Measurements from ENCODE around the gene GNAT2. TPM values are rescaled to one million over a fixed set of nuclear protein-coding genes. Genes with fewer than 3 reads are reported as not detected.

The GNAT2 gene
- total and polyA plus RNA-seq, 9 donors: 0.13 TPM; not detected in 8

DNA sequence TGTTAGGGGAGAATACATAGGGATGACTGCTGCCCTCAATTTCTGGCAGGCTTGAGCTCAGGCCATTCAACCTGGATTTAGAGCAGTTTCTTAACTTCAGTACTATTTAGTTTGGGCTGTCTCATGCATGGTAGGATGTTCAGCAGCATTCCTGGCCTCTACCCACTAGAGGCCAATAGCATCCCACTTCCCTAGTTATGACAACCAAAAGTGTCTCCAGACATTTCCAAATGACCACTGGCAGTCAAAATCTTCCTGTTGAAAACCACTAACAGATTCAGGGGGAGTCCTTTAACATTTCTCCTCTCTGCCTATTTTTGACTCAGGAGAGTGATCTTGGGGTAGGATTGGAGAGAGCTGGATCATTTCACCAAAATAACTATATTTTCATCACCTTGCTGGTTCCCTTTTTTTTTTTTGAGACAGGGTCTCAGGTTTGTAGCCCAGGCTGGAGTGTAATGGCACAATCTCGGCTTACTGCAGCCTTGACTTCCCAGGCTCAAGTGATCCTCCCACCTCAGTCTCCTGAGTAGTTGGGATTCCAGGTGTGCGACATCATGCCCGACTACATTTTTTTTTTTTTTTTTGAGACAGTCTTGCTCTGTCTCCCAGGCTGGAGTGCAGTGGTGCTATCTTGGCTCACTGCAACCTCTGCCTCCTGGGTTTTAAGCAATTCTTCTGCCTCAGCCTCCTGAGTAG is 8.7 kb downstream of the GNAT2 start:
- Histone ChIP-seq H3K36me3 (ENCODE audit: control insufficient read depth, insufficient read depth, low read length) (no peaks in the 10 kb centered on the region), H3K27ac (ENCODE audit: low read length) (no peak overlapping the region), H3K4me1 (ENCODE audit: control insufficient read depth, insufficient read depth, low read length) (no peaks in the 10 kb centered on the region), H3K4me3 (ENCODE audit: low read length) (no peak overlapping the region), H3K27me3 (ENCODE audit: control insufficient read depth, insufficient read depth, low read length) (no peaks in the 10 kb centered on the region), H3K9me3 (replicated peaks; ENCODE audit: control insufficient read depth, low read depth, low read length) (no peaks in the 10 kb centered on the region)
- no peak for DNase-seq
- 69% methylated on average over 2 of the region's 3 CpGs for WGBS (ENCODE audit: insufficient coverage)

DNA sequence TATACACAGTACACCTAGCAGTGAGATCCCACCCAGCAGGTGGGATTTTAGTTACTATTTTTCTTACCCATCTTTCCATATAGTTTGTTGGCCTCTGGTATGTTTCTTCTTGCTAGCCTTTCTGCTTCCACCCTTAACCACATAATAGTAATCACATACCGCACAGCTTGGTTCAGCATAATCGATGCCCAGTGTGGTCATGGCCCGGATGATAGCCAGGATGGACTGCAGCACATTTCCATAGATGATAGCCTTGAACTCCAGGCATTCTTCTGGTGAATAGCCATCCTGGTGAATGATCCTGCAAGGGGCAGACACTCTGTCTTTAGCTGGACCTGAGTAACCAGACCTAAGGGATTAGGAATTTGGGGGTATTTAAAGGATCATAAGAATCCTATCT is 9.5 kb downstream of the GNAT2 start:
- no peak for DNase-seq
- WGBS (ENCODE audit: insufficient coverage): 92% methylated on average over 3 of the region's 3 CpGs
- no peaks in the 10 kb centered on the region for H3K36me3 ChIP-seq (ENCODE audit: control insufficient read depth, insufficient read depth, low read length)
- no peak overlapping the region for H3K27ac ChIP-seq (ENCODE audit: low read length)
- H3K9me3 ChIP-seq (replicated peaks; ENCODE audit: control insufficient read depth, low read depth, low read length): no peaks in the 10 kb centered on the region
- no peaks in the 10 kb centered on the region for H3K4me1 ChIP-seq (ENCODE audit: control insufficient read depth, insufficient read depth, low read length)
- no peak overlapping the region for H3K4me3 ChIP-seq (ENCODE audit: low read length)
- no peaks in the 10 kb centered on the region for H3K27me3 ChIP-seq (ENCODE audit: control insufficient read depth, insufficient read depth, low read length)

DNA sequence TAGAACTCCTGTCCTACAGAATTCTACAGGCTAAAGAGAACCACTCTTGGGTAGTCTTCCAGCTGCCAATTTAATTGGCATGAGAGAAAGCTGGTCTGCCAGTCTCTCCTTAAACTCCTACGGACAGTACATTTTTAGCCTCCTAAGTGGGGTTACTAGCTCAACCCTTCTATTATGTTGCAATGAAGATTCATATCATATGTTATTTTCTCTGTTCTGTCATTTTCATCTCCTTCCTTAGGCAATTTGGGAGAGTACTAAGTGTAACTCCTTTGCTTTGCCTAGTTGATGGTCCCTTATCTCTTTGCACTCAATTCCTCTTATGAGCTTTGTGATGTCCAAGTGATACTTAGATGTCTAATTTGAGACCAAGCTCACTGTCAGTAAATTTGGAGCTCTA is 14.0 kb downstream of the GNAT2 start:
- H3K36me3 ChIP-seq (ENCODE audit: control insufficient read depth, insufficient read depth, low read length): no peaks in the 10 kb centered on the region
- H3K9me3 ChIP-seq (replicated peaks; ENCODE audit: control insufficient read depth, low read depth, low read length): no peaks in the 10 kb centered on the region
- DNase-seq: no peak
- H3K27me3 ChIP-seq (ENCODE audit: control insufficient read depth, insufficient read depth, low read length): no peaks in the 10 kb centered on the region
- no peak overlapping the region for H3K4me3 ChIP-seq (ENCODE audit: low read length)
- no peaks in the 10 kb centered on the region for H3K4me1 ChIP-seq (ENCODE audit: control insufficient read depth, insufficient read depth, low read length)
- no peak overlapping the region for H3K27ac ChIP-seq (ENCODE audit: low read length)
- no CpG with 5 or more reads among the region's 1 CpG for WGBS (ENCODE audit: insufficient coverage)

DNA sequence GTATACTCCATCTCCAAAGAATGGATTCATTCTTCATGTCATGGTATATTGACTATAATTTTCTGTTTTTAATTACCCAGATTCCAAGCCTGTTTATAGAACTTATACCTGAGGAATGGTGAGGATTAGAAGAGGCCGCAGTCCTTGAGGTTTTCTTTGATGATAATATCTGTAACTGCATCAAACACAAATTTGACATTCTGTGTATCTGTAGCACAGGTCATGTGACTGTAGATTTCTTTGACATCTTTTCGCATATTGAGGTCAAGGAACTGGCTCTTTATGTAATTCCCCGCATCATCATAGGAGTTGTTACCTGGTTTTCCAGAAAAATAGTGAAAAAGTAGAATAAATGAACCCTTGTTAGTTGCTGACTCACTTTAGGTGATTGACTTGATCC is 16.2 kb downstream of the GNAT2 start:
- Histone ChIP-seq H3K4me1 (ENCODE audit: control insufficient read depth, insufficient read depth, low read length) (no peaks in the 10 kb centered on the region), H3K9me3 (replicated peaks; ENCODE audit: control insufficient read depth, low read depth, low read length) (no peaks in the 10 kb centered on the region), H3K4me3 (ENCODE audit: low read length) (no peak overlapping the region), H3K27ac (ENCODE audit: low read length) (no peak overlapping the region), H3K27me3 (ENCODE audit: control insufficient read depth, insufficient read depth, low read length) (no peaks in the 10 kb centered on the region), H3K36me3 (ENCODE audit: control insufficient read depth, insufficient read depth, low read length) (peaks cover 4% of the 10 kb centered on the region)
- no CpG with 5 or more reads among the region's 3 CpGs for WGBS (ENCODE audit: insufficient coverage)
- DNase-seq: no peak

DNA sequence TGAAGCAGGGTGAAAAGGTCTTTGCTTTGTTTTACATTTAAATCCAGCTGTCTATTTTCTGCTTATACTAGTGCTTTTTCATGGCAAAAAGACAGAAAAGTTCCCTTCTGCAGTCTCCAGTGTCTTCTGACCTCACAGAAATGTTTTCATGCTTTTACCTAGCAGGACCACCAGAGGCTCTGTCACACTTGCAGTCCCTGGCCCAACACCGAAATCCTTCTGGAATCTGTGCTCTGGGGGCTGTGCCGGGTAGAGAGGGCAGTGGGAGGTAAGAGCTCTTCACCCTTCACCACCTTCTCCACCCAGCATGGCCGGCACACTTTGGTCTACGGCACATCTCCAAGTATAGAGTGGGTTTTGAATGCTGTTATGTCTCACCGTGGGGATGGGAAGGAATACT is 20.8 kb downstream of the GNAT2 start:
- DNase-seq: no peak

DNA sequence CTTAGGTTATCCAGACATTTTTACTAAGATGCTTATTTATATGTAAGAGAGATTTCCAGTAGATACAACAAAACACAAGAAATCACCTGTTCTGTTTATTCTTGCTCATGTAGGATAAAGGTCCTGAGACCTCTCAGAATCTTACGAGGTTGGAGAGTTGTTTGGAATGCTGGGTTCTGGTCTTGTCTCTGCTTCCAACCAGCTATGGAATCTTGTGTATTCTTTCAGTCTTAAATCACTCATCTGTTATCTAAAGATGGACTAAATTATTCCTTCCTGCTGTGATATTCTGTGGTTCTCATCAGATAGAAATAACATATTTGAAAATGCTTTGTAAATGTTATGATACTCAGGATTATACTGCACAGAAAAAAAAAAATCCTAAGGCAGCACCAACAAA is 21.3 kb downstream of the GNAT2 start:
- no peaks in the 10 kb centered on the region for H3K9me3 ChIP-seq (replicated peaks; ENCODE audit: control insufficient read depth, low read depth, low read length)
- no peaks in the 10 kb centered on the region for H3K4me1 ChIP-seq (ENCODE audit: control insufficient read depth, insufficient read depth, low read length)
- H3K27me3 ChIP-seq (ENCODE audit: control insufficient read depth, insufficient read depth, low read length): no peaks in the 10 kb centered on the region
- H3K27ac ChIP-seq (ENCODE audit: low read length): no peak overlapping the region
- H3K36me3 ChIP-seq (ENCODE audit: control insufficient read depth, insufficient read depth, low read length): peaks cover 13% of the 10 kb centered on the region
- DNase-seq: no peak
- no peak overlapping the region for H3K4me3 ChIP-seq (ENCODE audit: low read length)
- WGBS (ENCODE audit: insufficient coverage): no CpG with 5 or more reads among the region's 1 CpG

More for the DNA sequence above, 20.8 kb downstream of the GNAT2 start:
- H3K9me3 ChIP-seq (replicated peaks; ENCODE audit: control insufficient read depth, low read depth, low read length): no peaks in the 10 kb centered on the region
- no peaks in the 10 kb centered on the region for H3K4me1 ChIP-seq (ENCODE audit: control insufficient read depth, insufficient read depth, low read length)
- no peaks in the 10 kb centered on the region for H3K27me3 ChIP-seq (ENCODE audit: control insufficient read depth, insufficient read depth, low read length)
- no peak overlapping the region for H3K4me3 ChIP-seq (ENCODE audit: low read length)
- H3K27ac ChIP-seq (ENCODE audit: low read length): no peak overlapping the region
- WGBS (ENCODE audit: insufficient coverage): 80% methylated on average over 1 of the region's 5 CpGs
- peaks cover 12% of the 10 kb centered on the region for H3K36me3 ChIP-seq (ENCODE audit: control insufficient read depth, insufficient read depth, low read length)

DNA sequence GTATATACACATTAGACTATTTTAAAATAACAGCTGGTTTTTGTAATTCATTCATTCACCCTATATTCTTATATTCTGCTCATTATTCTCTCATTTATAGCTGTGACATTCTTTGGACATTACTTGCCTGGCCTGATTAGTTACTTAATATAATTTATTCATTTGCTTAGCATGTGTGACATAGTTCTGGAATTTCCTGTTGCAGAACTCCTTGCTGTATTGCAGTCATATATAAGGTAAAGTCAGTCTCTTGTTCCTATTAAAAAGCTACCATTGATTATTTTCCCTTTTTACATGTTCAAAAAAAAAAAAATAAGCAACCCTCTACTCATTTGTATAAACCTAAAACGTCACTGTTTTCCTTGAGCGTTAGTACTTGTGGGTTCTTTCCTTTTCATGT is 23.9 kb downstream of the GNAT2 start:
- no CpG with 5 or more reads among the region's 2 CpGs for WGBS (ENCODE audit: insufficient coverage)
- Histone ChIP-seq H3K9me3 (replicated peaks; ENCODE audit: control insufficient read depth, low read depth, low read length) (no peaks in the 10 kb centered on the region), H3K4me1 (ENCODE audit: control insufficient read depth, insufficient read depth, low read length) (no peaks in the 10 kb centered on the region), H3K27me3 (ENCODE audit: control insufficient read depth, insufficient read depth, low read length) (no peaks in the 10 kb centered on the region), H3K36me3 (ENCODE audit: control insufficient read depth, insufficient read depth, low read length) (peaks cover 24% of the 10 kb centered on the region), H3K4me3 (ENCODE audit: low read length) (no peak overlapping the region), H3K27ac (ENCODE audit: low read length) (no peak overlapping the region)
- no peak for DNase-seq

DNA sequence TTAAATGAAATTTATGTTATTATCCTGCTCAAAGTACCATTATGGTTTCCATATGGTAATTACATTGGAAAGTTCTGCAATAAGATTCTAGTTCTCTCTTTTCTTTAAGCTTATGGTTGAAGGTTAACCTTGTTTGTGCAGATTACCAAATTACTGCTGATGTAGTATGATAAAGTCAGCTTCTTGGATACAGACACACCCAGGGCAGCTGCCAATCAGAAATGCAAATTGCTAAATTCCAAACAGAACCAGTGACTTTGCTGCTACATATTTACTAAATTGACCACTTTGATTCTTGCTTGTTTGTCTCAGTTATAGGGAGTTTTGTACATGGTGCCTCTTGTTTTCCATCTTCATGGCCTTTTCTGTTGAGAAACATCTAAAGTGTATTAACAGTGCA is 26.5 kb downstream of the GNAT2 start:
- no peaks in the 10 kb centered on the region for H3K9me3 ChIP-seq (replicated peaks; ENCODE audit: control insufficient read depth, low read depth, low read length)
- no peaks in the 10 kb centered on the region for H3K27me3 ChIP-seq (ENCODE audit: control insufficient read depth, insufficient read depth, low read length)
- H3K36me3 ChIP-seq (ENCODE audit: control insufficient read depth, insufficient read depth, low read length): peaks cover 31% of the 10 kb centered on the region
- H3K4me1 ChIP-seq (ENCODE audit: control insufficient read depth, insufficient read depth, low read length): no peaks in the 10 kb centered on the region
- DNase-seq: no peak
- H3K27ac ChIP-seq (ENCODE audit: low read length): no peak overlapping the region
- H3K4me3 ChIP-seq (ENCODE audit: low read length): no peak overlapping the region

DNA sequence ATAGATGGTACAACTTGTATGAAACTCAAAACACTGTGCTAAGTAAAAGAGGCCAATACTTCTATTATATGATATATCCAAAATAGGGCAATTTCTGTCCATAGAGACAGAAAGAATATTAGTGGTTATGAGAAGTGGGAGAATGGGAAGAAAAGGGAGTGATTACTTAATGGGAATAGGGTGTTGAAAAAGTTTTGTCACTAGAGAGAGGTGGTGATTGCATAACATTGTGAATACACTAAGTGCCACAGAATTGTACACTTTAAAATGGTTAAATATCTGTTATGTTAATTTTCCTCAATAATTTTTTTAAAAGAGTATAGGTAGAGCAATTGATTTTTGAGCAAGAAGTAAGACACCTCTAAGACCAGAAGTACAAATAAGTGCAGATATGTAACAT is 29.7 kb downstream of the GNAT2 start:
- H3K4me3 ChIP-seq (ENCODE audit: low read length): no peak overlapping the region
- no peak for DNase-seq
- H3K36me3 ChIP-seq (ENCODE audit: control insufficient read depth, insufficient read depth, low read length): peaks cover 37% of the 10 kb centered on the region
- H3K27ac ChIP-seq (ENCODE audit: low read length): no peak overlapping the region
- H3K27me3 ChIP-seq (ENCODE audit: control insufficient read depth, insufficient read depth, low read length): no peaks in the 10 kb centered on the region
- no peaks in the 10 kb centered on the region for H3K9me3 ChIP-seq (replicated peaks; ENCODE audit: control insufficient read depth, low read depth, low read length)
- no peaks in the 10 kb centered on the region for H3K4me1 ChIP-seq (ENCODE audit: control insufficient read depth, insufficient read depth, low read length)

DNA sequence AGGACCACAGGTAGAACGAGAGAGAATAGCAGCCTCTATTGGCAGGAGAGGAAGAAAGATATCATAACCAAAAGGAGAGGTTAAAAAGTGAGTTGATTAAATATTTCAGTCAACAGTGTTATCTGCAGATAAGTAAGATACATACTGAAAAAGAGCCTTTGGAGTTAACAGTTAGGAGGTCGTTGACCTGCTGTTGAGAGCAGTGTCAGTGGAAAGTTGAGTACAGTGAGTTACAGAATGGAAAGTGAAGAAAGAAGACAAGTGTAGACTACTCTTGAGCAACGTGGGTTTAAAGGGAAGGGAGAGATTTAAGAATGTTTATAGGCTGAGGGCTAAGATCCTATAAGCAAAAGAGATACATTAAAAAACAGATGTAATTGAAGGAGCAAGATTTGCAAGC is 30.2 kb downstream of the GNAT2 start:
- H3K4me1 ChIP-seq (ENCODE audit: control insufficient read depth, insufficient read depth, low read length): no peaks in the 10 kb centered on the region
- H3K36me3 ChIP-seq (ENCODE audit: control insufficient read depth, insufficient read depth, low read length): peaks cover 37% of the 10 kb centered on the region
- no peaks in the 10 kb centered on the region for H3K9me3 ChIP-seq (replicated peaks; ENCODE audit: control insufficient read depth, low read depth, low read length)
- WGBS (ENCODE audit: insufficient coverage): 100% methylated on average over 2 of the region's 3 CpGs
- DNase-seq: no peak
- no peaks in the 10 kb centered on the region for H3K27me3 ChIP-seq (ENCODE audit: control insufficient read depth, insufficient read depth, low read length)
- H3K4me3 ChIP-seq (ENCODE audit: low read length): no peak overlapping the region
- no peak overlapping the region for H3K27ac ChIP-seq (ENCODE audit: low read length)

DNA sequence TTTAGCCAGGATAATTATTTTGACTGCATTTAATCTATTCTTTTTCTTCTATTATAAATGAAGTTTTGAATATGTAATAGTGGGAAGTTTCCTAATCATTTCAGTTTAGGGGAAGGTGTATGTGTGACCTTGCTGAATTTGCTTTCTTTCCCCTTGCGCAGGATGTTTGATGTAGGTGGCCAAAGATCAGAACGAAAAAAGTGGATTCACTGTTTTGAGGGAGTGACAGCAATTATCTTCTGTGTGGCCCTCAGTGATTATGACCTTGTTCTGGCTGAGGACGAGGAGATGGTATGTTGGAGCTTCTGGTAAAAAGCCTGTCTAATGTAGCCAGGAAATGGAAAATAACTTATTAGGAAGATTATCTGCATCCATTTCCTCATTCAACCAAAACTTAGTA is 33.4 kb downstream of the GNAT2 start:
- WGBS (ENCODE audit: insufficient coverage): 100% methylated on average over 1 of the region's 3 CpGs
- Histone ChIP-seq H3K27ac (ENCODE audit: low read length) (no peak overlapping the region), H3K9me3 (replicated peaks; ENCODE audit: control insufficient read depth, low read depth, low read length) (no peaks in the 10 kb centered on the region), H3K4me3 (ENCODE audit: low read length) (no peak overlapping the region), H3K27me3 (ENCODE audit: control insufficient read depth, insufficient read depth, low read length) (no peaks in the 10 kb centered on the region), H3K4me1 (ENCODE audit: control insufficient read depth, insufficient read depth, low read length) (no peaks in the 10 kb centered on the region), H3K36me3 (ENCODE audit: control insufficient read depth, insufficient read depth, low read length) (peaks cover 28% of the 10 kb centered on the region)
- DNase-seq: no peak
